ENCODE measurements around the gene SLC8A1.

GRCh38 chr2:40249577-40249976, 202.3 kb downstream of the SLC8A1 start:
- no peak for TF ChIP-seq POLR2AphosphoS5 (IDR thresholded peaks at IDR 0.05; ENCODE audit: borderline replicate concordance, low read depth, low read length)
- TF ChIP-seq EZH2 (IDR thresholded peaks at IDR 0.05), result no peak
